Tibial nerve (tissue), 4 donors: ENCODE results near the gene CAPN15. TPM values are rescaled to one million over a fixed set of nuclear protein-coding genes. Genes with fewer than 3 reads are reported as not detected.
"Not testable (repeated sequence)": the region's sequence is repeated elsewhere in the genome, so short reads cannot be mapped to it uniquely, and the experiment has no call there.

ENCODE experiments used
- DNase-seq, 2 donors: peaks; one replicate each; pipeline ENCODE4 v3.0.0-alpha.2; 2019; ENCODE audit warnings: low spot score in 2 of 2
- H3K27ac ChIP-seq, 4 donors: fragments of 200-600 bp; sonication (generic) in 3 of 4; one replicate each; pipeline ENCODE4 v1.5.1; 2017 to 2019; ENCODE audit warnings: mild to moderate bottlenecking in 1 of 4
- H3K27me3 ChIP-seq, 2 donors: fragments of 200-600 bp; sonication (generic) in 1 of 2; one replicate each; pipeline versions ENCODE4 v1.5.1 to v1.6.0; 2017 to 2019
- H3K36me3 ChIP-seq, 3 donors: fragments of 200-600 bp; sonication (generic); one replicate each; pipeline ENCODE4 v1.5.1; 2018 to 2019
- H3K4me1 ChIP-seq, 4 donors: fragments of 200-600 bp; sonication (generic) in 3 of 4; one replicate each; pipeline ENCODE4 v1.5.1; 2017 to 2019
- H3K4me3 ChIP-seq, 4 donors: fragments of 200-600 bp; sonication (generic) in 3 of 4; one replicate each; pipeline ENCODE4 v1.5.1; 2017 to 2019; ENCODE audit warnings: mild to moderate bottlenecking in 1 of 4, moderate library complexity in 1 of 4
- H3K9me3 ChIP-seq, 4 donors: fragments of 200-600 bp; sonication (generic) in 3 of 4; one replicate each; pipeline ENCODE4 v1.5.1; 2017 to 2019
- EP300 ChIP-seq, 2 donors: sonication (generic); formaldehyde crosslinking; IDR thresholded peaks; one replicate each; pipeline ENCODE4 v1.6.1; 2017; ENCODE audit warnings: antibody characterized with exemption in 2 of 2, mild to moderate bottlenecking in 1 of 2
- POLR2A ChIP-seq, 2 donors: fragments of 450-650 bp; IDR thresholded peaks; one replicate each; pipeline ENCODE4 v1.6.1; 2017; ENCODE audit warnings: antibody characterized with exemption in 2 of 2, mild to moderate bottlenecking in 2 of 2, moderate library complexity in 2 of 2
- WGBS, 2 donors: methylation state at CpG; one replicate each; pipeline ENCODE4 v1.1.5; 2018; 5-methylcytosine and 5-hydroxymethylcytosine counted together
- total RNA-seq, 4 donors: library from RNA; depleted of rRNA; stranded (reverse); fragments of >200 nt; gene quantifications; one replicate each; pipeline ENCODE4 v1.1.0, GENCODE V29; 2016
- TF ChIP-seq, protein P1 (sequence below), 5 experiments: fragments of 200-600 bp in 3 of 5; fragments of 450-650 bp in 2 of 5; sonication (generic) in 3 of 5; IDR thresholded peaks; one replicate each; pipeline ENCODE4 v1.5.1; 2016 to 2019; ENCODE audit warnings: antibody characterized with exemption in 5 of 5, mild to moderate bottlenecking in 3 of 5, moderate library complexity in 2 of 5

The CAPN15 gene
- total RNA-seq, 4 donors from 2014 or later, result 19.0 to 91.5 (median 52.5) TPM

- Histone ChIP-seq H3K9me3 (no peaks in the 10 kb centered on the region), H3K36me3 (peaks cover 0 to 61% (median 0%) of the 10 kb centered on the region in 3 donors), H3K4me1 (no peaks in the 10 kb centered on the region), H3K27ac (no peak overlapping the region), H3K27me3 (no peaks in the 10 kb centered on the region), H3K4me3 (no peak overlapping the region)
- TF ChIP-seq EP300 (IDR thresholded peaks at IDR 0.05) (no peak), POLR2A (IDR thresholded peaks at IDR 0.05) (no peak)
- TF ChIP-seq, protein P1, sequence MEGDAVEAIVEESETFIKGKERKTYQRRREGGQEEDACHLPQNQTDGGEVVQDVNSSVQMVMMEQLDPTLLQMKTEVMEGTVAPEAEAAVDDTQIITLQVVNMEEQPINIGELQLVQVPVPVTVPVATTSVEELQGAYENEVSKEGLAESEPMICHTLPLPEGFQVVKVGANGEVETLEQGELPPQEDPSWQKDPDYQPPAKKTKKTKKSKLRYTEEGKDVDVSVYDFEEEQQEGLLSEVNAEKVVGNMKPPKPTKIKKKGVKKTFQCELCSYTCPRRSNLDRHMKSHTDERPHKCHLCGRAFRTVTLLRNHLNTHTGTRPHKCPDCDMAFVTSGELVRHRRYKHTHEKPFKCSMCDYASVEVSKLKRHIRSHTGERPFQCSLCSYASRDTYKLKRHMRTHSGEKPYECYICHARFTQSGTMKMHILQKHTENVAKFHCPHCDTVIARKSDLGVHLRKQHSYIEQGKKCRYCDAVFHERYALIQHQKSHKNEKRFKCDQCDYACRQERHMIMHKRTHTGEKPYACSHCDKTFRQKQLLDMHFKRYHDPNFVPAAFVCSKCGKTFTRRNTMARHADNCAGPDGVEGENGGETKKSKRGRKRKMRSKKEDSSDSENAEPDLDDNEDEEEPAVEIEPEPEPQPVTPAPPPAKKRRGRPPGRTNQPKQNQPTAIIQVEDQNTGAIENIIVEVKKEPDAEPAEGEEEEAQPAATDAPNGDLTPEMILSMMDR (IDR thresholded peaks at IDR 0.05), result no peak
- 87 to 89% methylated on average over 16 of the region's 16 CpGs for WGBS, 2 donors
- no peak for DNase-seq
Measured at GRCh38 chr16:489606-490005, 37.9 kb upstream of the CAPN15 start.

- H3K4me1 ChIP-seq, result no peaks in the 10 kb centered on the region
- no peaks in the 10 kb centered on the region for H3K27me3 ChIP-seq
- 82 to 95% methylated on average over 10 of the region's 10 CpGs for WGBS, 2 donors
- peaks cover 0 to 56% (median 0%) of the 10 kb centered on the region in 3 donors for H3K36me3 ChIP-seq
- H3K9me3 ChIP-seq, result no peaks in the 10 kb centered on the region
- no peak overlapping the region for H3K27ac ChIP-seq
- no peak for DNase-seq
- no peak overlapping the region for H3K4me3 ChIP-seq
- TF ChIP-seq EP300 (IDR thresholded peaks at IDR 0.05) (no peak), POLR2A (IDR thresholded peaks at IDR 0.05) (no peak)
- TF ChIP-seq, protein P1 (IDR thresholded peaks at IDR 0.05), result no peak
Measured at GRCh38 chr16:490768-491167, 36.7 kb upstream of the CAPN15 start.

DNA sequence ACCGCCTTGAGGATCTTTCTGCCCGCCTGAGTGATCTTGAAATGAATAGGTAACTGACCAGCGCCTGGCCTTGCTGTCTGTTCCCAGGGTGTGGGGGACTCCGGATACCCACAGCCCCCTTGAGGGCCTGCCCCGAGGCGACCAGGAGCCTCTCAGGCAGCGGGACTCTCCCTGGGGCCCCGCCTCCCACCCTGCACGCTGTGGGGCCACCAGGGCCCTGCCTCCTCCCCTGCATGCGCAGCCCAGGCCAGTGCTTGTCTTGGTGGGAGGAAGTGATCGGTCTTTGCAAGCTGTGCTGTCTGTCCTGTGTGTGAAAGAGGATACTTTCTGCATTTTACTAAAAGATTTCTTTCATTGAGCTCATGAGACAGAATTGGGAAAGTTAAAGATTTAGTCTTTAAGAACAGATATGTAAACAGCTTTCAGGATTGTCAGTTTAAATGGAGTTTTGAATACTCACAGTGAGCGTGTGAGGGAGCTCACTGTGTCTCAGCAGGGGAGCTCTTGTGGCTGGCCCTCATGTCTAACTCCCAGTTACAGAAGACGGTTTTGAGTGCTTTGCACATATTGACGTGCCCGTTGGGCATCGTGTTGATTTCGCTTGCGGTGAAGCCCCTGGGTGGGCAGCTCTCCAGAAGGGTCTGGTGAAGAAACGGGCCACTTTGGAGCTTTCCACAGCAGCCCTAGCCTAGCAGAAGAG lies 36.1 kb upstream of the CAPN15 start:
- Histone ChIP-seq H3K4me1 (no peaks in the 10 kb centered on the region), H3K9me3 (no peaks in the 10 kb centered on the region), H3K4me3 (no peak overlapping the region), H3K27me3 (no peaks in the 10 kb centered on the region), H3K27ac (no peak overlapping the region), H3K36me3 (peaks cover 0 to 62% (median 0%) of the 10 kb centered on the region in 3 donors)
- 81 to 85% methylated on average over 18 to 19 of the region's 19 CpGs for WGBS, 2 donors
- DNase-seq, result no peak
- TF ChIP-seq, protein P1 (IDR thresholded peaks at IDR 0.05), result no peak
- TF ChIP-seq POLR2A (IDR thresholded peaks at IDR 0.05) (no peak), EP300 (IDR thresholded peaks at IDR 0.05) (no peak)

DNA sequence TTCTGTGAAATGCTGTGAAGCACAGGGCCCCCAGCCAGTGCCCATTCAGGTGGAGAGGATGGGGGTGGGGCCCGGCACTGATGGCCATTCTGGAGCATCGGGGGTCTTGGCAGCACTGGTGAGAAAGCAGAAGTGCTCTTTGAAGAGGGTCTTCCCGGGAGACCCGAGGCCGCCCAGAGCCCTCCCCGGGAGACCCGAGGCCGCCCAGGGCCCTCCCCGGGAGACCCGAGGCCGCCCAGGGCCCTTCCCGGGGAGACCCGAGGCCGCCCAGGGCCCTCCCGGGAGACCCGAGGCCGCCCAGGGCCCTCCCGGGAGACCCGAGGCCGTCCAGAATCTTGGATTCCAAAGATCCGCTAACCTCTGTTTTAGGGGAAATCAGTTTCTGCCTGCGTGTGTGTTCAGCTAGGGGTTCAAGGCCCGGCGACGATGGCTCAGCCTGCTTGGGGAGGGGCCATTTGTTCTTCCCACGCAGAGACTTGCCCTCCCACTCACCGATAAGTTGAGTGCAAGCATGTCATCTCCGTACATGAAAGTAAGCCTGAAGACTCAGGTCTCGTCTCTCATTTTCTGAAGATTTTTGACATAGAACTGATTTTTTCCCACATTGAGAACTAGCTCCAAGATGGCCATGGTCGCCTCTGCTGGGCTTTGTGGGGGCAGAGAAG lies 35.2 kb upstream of the CAPN15 start:
- Histone ChIP-seq H3K27ac (no peak overlapping the region), H3K4me3 (no peak overlapping the region), H3K36me3 (peaks cover 0 to 65% (median 0%) of the 10 kb centered on the region in 3 donors), H3K9me3 (no peaks in the 10 kb centered on the region), H3K27me3 (no peaks in the 10 kb centered on the region), H3K4me1 (no peaks in the 10 kb centered on the region)
- no peak for TF ChIP-seq POLR2A (IDR thresholded peaks at IDR 0.05)
- TF ChIP-seq EP300 (IDR thresholded peaks at IDR 0.05), result no peak
- TF ChIP-seq, protein P1 (IDR thresholded peaks at IDR 0.05), result no peak
- DNase-seq, result no peak
- WGBS, 2 donors, result 91 to 94% methylated on average over 23 to 29 of the region's 30 CpGs

- H3K27me3 ChIP-seq, H3K4me3 ChIP-seq, H3K27ac ChIP-seq, H3K9me3 ChIP-seq, H3K4me1 ChIP-seq, DNase-seq: not testable (repeated sequence)
- H3K36me3 ChIP-seq, result peaks cover 0 to 71% (median 0%) of the 10 kb centered on the region in 3 donors
- WGBS, 2 donors, result 76 to 79% methylated on average over 15 of the region's 15 CpGs
Measured at GRCh38 chr16:494676-495075, 32.8 kb upstream of the CAPN15 start.
